ENCODE measurements around the gene SETD6. TPM values are rescaled to one million over a fixed set of nuclear protein-coding genes. Genes with fewer than 3 reads are reported as not detected.

SETD6 gene
- polyA plus RNA-seq, 1 of the 3 experiments (the other 2 are of a cell fraction) = 17.2 TPM

- no peaks in the 10 kb centered on the region for H3K9me3 ChIP-seq
- TF ChIP-seq RXRA (IDR thresholded peaks at IDR 0.05; ENCODE audit: borderline replicate concordance, low read depth) = no peak
- TF ChIP-seq NRF1 (IDR thresholded peaks at IDR 0.05; ENCODE audit: low read depth, low read length) = no peak
- no peak overlapping the region for H2AFZ ChIP-seq (ENCODE audit: low read depth)
- peaks cover 0 to 19% of the 10 kb centered on the region in 2 experiments for H3K36me3 ChIP-seq (replicated peaks in 1 of 2; ENCODE audit: control insufficient read depth in 1 of 2, insufficient read depth in 2 of 2, low read length in 1 of 2)
- WGBS (ENCODE audit: low lambda C conversion rate) = 98% methylated on average over 18 of the region's 18 CpGs
- peaks cover 0 to 3% of the 10 kb centered on the region in 2 experiments; a peak in 1 of 4 replicates for H3K4me1 ChIP-seq (ENCODE audit: control insufficient read depth in 1 of 2, insufficient read depth in 2 of 2, low read depth in 1 of 2, low read length in 1 of 2)
- H3K9me2 ChIP-seq = no peaks in the 10 kb centered on the region
- H3K27me3 ChIP-seq (ENCODE audit: insufficient read depth) = no peaks in the 10 kb centered on the region
- H3K4me3 ChIP-seq (ENCODE audit: low read depth in 2 of 2, low read length in 1 of 2) = no peak overlapping the region
- H4K20me1 ChIP-seq (ENCODE audit: insufficient read depth) = no peaks in the 10 kb centered on the region
- no peak overlapping the region for H3K4me2 ChIP-seq
- ChIA-PET POLR2A (interaction anchor here (1.3 kb wide), 1 partner anchor 10 kb away, joined by 4 read pairs; the partner anchor contains the start of gene NDRG4), CTCF (interaction anchor here (0.9 to 2.7 kb wide), 7 partner anchors 10 to 246 kb away, joined by 3 to 17 read pairs (median 6); partner anchors contain the start of gene NDRG4)
- peaks cover 12% of the 10 kb centered on the region for H3F3A ChIP-seq (replicated peaks; ENCODE audit: insufficient read depth)
- no peak overlapping the region for H3K27ac ChIP-seq (ENCODE audit: low read depth in 2 of 2, low read length in 1 of 2)
- no peak for DNase-seq
- no peak overlapping the region for H3K9ac ChIP-seq
- H3K79me2 ChIP-seq (ENCODE audit: insufficient read depth) = no peaks in the 10 kb centered on the region
Measured at GRCh38 chr16:58510097-58510775, 5.1 kb upstream of the SETD6 start.

GRCh38 chr16:58510776-58511628 is 4.3 kb upstream of the SETD6 start:
- Histone ChIP-seq H3K9ac (no peak overlapping the region), H3K27ac (ENCODE audit: low read depth in 2 of 2, low read length in 1 of 2) (no peak overlapping the region; a peak in 1 of 4 replicates), H3K9me2 (no peaks in the 10 kb centered on the region), H2AFZ (ENCODE audit: low read depth) (no peak overlapping the region), H3K36me3 (replicated peaks in 1 of 2; ENCODE audit: control insufficient read depth in 1 of 2, insufficient read depth in 2 of 2, low read length in 1 of 2) (peaks cover 0 to 19% of the 10 kb centered on the region in 2 experiments), H3F3A (replicated peaks; ENCODE audit: insufficient read depth) (peaks cover 12% of the 10 kb centered on the region), H3K4me1 (ENCODE audit: control insufficient read depth in 1 of 2, insufficient read depth in 2 of 2, low read depth in 1 of 2, low read length in 1 of 2) (peaks cover 0 to 3% of the 10 kb centered on the region in 2 experiments; a peak in 1 of 4 replicates), H4K20me1 (ENCODE audit: insufficient read depth) (no peaks in the 10 kb centered on the region), H3K79me2 (ENCODE audit: insufficient read depth) (no peaks in the 10 kb centered on the region), H3K4me2 (no peak overlapping the region), H3K9me3 (no peaks in the 10 kb centered on the region), H3K27me3 (ENCODE audit: insufficient read depth) (no peaks in the 10 kb centered on the region), H3K4me3 (ENCODE audit: low read depth in 2 of 2, low read length in 1 of 2) (no peak overlapping the region)
- WGBS (ENCODE audit: low lambda C conversion rate) = 86% methylated on average over 24 of the region's 30 CpGs
- POLR2A ChIA-PET = interaction anchor here (1.3 kb wide), 1 partner anchor 11 kb away, joined by 4 read pairs; the partner anchor contains the start of gene NDRG4
- CTCF ChIA-PET = interaction anchor here (0.7 to 2.9 kb wide), 20 partner anchors 10 to 245 kb away, joined by 3 to 32 read pairs (median 6); partner anchors contain the start of gene NDRG4
- DNase-seq = no peak
- TF ChIP-seq RCOR1 (IDR thresholded peaks at IDR 0.05; ENCODE audit: low read length) (no peak), JUND (IDR thresholded peaks at IDR 0.05) (no peak), EP300 (IDR thresholded peaks at IDR 0.05; ENCODE audit: borderline replicate concordance in 1 of 2, low read depth in 1 of 2, low read length in 1 of 2) (no peak), FOSL2 (IDR thresholded peaks at IDR 0.05; ENCODE audit: borderline replicate concordance, low read depth) (no peak), NFIC (IDR thresholded peaks at IDR 0.05; ENCODE audit: borderline replicate concordance) (no peak), TCF12 (IDR thresholded peaks at IDR 0.05) (no peak), RXRA (IDR thresholded peaks at IDR 0.05; ENCODE audit: borderline replicate concordance, low read depth) (no peak), FOXM1 (IDR thresholded peaks at IDR 0.05; ENCODE audit: low read depth) (no peak), FOXJ3 (CRISPR knock-in tag; IDR thresholded peaks at IDR 0.05) (no peak)
- TF ChIP-seq, protein P1, sequence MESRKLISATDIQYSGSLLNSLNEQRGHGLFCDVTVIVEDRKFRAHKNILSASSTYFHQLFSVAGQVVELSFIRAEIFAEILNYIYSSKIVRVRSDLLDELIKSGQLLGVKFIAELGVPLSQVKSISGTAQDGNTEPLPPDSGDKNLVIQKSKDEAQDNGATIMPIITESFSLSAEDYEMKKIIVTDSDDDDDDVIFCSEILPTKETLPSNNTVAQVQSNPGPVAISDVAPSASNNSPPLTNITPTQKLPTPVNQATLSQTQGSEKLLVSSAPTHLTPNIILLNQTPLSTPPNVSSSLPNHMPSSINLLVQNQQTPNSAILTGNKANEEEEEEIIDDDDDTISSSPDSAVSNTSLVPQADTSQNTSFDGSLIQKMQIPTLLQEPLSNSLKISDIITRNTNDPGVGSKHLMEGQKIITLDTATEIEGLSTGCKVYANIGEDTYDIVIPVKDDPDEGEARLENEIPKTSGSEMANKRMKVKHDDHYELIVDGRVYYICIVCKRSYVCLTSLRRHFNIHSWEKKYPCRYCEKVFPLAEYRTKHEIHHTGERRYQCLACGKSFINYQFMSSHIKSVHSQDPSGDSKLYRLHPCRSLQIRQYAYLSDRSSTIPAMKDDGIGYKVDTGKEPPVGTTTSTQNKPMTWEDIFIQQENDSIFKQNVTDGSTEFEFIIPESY (IDR thresholded peaks at IDR 0.05; ENCODE audit: borderline replicate concordance, low read depth) = no peak
- TF ChIP-seq, protein P2, sequence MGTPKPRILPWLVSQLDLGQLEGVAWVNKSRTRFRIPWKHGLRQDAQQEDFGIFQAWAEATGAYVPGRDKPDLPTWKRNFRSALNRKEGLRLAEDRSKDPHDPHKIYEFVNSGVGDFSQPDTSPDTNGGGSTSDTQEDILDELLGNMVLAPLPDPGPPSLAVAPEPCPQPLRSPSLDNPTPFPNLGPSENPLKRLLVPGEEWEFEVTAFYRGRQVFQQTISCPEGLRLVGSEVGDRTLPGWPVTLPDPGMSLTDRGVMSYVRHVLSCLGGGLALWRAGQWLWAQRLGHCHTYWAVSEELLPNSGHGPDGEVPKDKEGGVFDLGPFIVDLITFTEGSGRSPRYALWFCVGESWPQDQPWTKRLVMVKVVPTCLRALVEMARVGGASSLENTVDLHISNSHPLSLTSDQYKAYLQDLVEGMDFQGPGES (IDR thresholded peaks at IDR 0.05; ENCODE audit: low read depth, low read length) = no peak
- TF ChIP-seq, protein P3, sequence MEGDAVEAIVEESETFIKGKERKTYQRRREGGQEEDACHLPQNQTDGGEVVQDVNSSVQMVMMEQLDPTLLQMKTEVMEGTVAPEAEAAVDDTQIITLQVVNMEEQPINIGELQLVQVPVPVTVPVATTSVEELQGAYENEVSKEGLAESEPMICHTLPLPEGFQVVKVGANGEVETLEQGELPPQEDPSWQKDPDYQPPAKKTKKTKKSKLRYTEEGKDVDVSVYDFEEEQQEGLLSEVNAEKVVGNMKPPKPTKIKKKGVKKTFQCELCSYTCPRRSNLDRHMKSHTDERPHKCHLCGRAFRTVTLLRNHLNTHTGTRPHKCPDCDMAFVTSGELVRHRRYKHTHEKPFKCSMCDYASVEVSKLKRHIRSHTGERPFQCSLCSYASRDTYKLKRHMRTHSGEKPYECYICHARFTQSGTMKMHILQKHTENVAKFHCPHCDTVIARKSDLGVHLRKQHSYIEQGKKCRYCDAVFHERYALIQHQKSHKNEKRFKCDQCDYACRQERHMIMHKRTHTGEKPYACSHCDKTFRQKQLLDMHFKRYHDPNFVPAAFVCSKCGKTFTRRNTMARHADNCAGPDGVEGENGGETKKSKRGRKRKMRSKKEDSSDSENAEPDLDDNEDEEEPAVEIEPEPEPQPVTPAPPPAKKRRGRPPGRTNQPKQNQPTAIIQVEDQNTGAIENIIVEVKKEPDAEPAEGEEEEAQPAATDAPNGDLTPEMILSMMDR (IDR thresholded peaks at IDR 0.05) = no peak
- TF ChIP-seq, protein P4, sequence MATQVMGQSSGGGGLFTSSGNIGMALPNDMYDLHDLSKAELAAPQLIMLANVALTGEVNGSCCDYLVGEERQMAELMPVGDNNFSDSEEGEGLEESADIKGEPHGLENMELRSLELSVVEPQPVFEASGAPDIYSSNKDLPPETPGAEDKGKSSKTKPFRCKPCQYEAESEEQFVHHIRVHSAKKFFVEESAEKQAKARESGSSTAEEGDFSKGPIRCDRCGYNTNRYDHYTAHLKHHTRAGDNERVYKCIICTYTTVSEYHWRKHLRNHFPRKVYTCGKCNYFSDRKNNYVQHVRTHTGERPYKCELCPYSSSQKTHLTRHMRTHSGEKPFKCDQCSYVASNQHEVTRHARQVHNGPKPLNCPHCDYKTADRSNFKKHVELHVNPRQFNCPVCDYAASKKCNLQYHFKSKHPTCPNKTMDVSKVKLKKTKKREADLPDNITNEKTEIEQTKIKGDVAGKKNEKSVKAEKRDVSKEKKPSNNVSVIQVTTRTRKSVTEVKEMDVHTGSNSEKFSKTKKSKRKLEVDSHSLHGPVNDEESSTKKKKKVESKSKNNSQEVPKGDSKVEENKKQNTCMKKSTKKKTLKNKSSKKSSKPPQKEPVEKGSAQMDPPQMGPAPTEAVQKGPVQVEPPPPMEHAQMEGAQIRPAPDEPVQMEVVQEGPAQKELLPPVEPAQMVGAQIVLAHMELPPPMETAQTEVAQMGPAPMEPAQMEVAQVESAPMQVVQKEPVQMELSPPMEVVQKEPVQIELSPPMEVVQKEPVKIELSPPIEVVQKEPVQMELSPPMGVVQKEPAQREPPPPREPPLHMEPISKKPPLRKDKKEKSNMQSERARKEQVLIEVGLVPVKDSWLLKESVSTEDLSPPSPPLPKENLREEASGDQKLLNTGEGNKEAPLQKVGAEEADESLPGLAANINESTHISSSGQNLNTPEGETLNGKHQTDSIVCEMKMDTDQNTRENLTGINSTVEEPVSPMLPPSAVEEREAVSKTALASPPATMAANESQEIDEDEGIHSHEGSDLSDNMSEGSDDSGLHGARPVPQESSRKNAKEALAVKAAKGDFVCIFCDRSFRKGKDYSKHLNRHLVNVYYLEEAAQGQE (IDR thresholded peaks at IDR 0.05; ENCODE audit: low read depth, low read length) = no peak
